Activated CD8-positive, alpha-beta memory T cell treated with anti-CD3 and anti-CD28 coated beads, Interleukin-2, amount 10 ng/mL, durations not matched to agents 7 days and 5 days (primary cell): ENCODE data around the gene CHRM5. TPM values are rescaled to one million over a fixed set of nuclear protein-coding genes. Genes with fewer than 3 reads are reported as not detected.

Experiments
- ATAC-seq: fragments of 150-1000 bp; cut with Tn5 transposase; one replicate; pipeline ENCODE4 v1.10.0; 2021; ENCODE audit warnings: moderate library complexity
- CTCF ChIA-PET: fragments of 350-600 bp; sonication (Branson Sonifier 250); formaldehyde crosslinking; loops from one replicate; lab custom pipeline; 2021; ENCODE audit warnings: antibody characterized with exemption; lab: Charles Lee
- DNase-seq: peaks from one replicate; pipeline ENCODE4 v3.0.0-alpha.2; 2020
- H3K27ac Mint-ChIP-seq: one replicate; pipeline ENCODE4 v1.8.0; 2021; ENCODE audit warnings: mild to moderate bottlenecking, mixed read lengths
- H3K27me3 Mint-ChIP-seq: one replicate; pipeline ENCODE4 v1.8.0; 2021; ENCODE audit warnings: mixed read lengths
- H3K36me3 Mint-ChIP-seq: one replicate; pipeline ENCODE4 v1.8.0; 2021; ENCODE audit warnings: mild to moderate bottlenecking, mixed read lengths
- H3K4me1 Mint-ChIP-seq: one replicate; pipeline ENCODE4 v1.8.0; 2021; ENCODE audit warnings: mixed read lengths
- H3K4me3 Mint-ChIP-seq: one replicate; pipeline ENCODE4 v1.8.0; 2021; ENCODE audit warnings: mild to moderate bottlenecking, moderate library complexity, mixed read lengths
- H3K9me3 Mint-ChIP-seq: one replicate; pipeline ENCODE4 v1.8.0; 2022; ENCODE audit warnings: low read depth, mixed read lengths
- total RNA-seq, 2 experiments: library from RNA; stranded (reverse); gene quantifications; one replicate each; pipeline ENCODE4 v1.2.3, GENCODE V29; 2021

Gene CHRM5
- total RNA-seq, 2 experiments from 2014 or later: not detected

DNA sequence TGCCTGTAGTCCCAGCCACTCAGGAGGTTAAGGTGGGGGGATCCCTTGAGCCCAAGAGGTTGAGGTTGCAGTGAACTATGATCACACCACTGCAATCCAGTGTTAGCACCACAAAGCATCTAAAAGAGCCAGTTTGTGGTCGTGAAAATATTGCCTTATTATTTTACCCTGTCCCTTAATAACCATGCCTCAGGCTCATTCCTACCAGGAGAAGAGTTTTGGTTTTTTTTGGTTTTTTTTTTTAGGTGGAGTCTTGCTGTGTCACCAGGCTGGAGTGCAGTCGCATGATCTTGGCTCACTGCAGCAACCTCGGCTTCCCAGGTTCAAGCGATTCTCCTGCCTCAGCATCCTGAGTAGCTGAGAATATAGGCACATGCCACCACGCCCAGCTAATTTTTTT, 88.6 kb downstream of the CHRM5 start:
- Mint-ChIP-seq H3K27me3 (no peaks in the 10 kb centered on the region), H3K4me3 (no peak overlapping the region), H3K36me3 (no peaks in the 10 kb centered on the region), H3K4me1 (peaks cover 3% of the 10 kb centered on the region), H3K27ac (no peak overlapping the region), H3K9me3 (no peaks in the 10 kb centered on the region)
- CTCF ChIA-PET: no interaction called here
- DNase-seq: no peak
- ATAC-seq: no peak

DNA sequence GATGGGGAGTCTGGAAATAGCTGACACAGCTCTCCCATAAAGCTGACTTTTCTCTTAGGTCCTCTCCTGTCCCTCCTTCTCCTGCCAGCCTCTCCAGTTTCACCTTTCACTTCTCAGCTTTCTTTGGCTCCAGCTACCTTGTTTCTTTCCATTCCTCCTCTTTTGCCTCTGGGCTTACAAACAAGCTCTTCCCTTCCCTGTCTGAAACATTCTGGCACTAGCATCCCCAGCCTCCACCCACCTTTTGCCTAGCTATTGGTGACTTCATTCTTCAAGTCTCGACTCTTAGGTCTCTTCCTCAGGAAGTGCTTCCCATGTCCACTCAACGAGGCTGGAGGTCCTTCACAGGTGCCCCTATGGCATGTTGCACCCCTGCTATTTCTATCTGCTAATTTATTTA, 91.2 kb downstream of the CHRM5 start:
- Mint-ChIP-seq H3K27me3 (no peaks in the 10 kb centered on the region), H3K4me1 (peaks cover 21% of the 10 kb centered on the region), H3K36me3 (no peaks in the 10 kb centered on the region), H3K9me3 (no peaks in the 10 kb centered on the region), H3K27ac (no peak overlapping the region), H3K4me3 (no peak overlapping the region)
- DNase-seq: no peak
- CTCF ChIA-PET: interaction anchor here (0.6 to 6.0 kb wide), 3 partner anchors 151 to 937 kb away, joined by 3 to 60 read pairs (median 4); partner anchors contain the start of gene KATNBL1
- no peak for ATAC-seq

DNA sequence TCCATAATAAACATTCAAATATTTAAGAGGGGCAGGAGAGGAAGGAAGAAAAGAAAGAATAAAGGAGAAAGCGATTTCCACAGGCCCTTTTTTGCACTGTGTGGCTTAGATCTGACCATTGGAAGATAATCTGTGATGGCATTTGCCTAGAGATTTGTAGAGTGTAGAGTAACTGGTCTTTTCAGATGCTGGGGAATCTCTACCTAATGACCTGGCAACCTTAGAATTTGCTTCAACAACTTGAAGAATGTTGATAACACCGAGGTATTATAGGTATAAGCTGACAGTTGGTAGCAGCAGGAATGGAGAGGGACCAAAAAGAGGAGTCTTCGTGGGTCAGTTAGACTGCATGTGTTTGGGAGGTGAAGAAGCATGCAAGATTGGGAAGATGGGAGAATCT, 91.6 kb downstream of the CHRM5 start:
- Mint-ChIP-seq H3K9me3 (no peaks in the 10 kb centered on the region), H3K27ac (no peak overlapping the region), H3K4me1 (peaks cover 24% of the 10 kb centered on the region), H3K4me3 (no peak overlapping the region), H3K36me3 (no peaks in the 10 kb centered on the region), H3K27me3 (no peaks in the 10 kb centered on the region)
- no peak for ATAC-seq
- CTCF ChIA-PET: interaction anchor here (1.3 to 6.0 kb wide), 3 partner anchors 49 to 181 kb away, joined by 4 to 60 read pairs (median 7); partner anchors contain the start of gene KATNBL1
- DNase-seq: no peak

DNA sequence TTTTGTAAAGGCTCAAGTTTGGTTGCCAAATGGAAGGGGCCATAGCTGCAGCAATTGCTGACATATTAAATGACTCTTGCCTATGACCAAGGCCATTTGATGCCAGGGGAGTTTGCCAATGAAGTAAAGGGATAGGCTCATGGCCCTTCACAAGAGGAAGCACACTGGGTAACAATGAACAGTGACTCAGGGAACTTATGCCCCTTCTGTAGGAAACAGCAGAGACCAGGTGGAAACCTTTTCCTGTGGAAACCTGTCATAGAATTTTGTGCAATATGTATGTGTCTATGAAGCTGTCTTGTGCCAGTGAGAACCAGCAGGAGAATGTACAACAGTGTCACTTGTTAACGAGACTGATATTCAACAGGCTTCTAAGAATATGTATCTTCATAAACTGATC, 96.1 kb downstream of the CHRM5 start:
- Mint-ChIP-seq H3K27ac (no peak overlapping the region), H3K9me3 (no peaks in the 10 kb centered on the region)

DNA sequence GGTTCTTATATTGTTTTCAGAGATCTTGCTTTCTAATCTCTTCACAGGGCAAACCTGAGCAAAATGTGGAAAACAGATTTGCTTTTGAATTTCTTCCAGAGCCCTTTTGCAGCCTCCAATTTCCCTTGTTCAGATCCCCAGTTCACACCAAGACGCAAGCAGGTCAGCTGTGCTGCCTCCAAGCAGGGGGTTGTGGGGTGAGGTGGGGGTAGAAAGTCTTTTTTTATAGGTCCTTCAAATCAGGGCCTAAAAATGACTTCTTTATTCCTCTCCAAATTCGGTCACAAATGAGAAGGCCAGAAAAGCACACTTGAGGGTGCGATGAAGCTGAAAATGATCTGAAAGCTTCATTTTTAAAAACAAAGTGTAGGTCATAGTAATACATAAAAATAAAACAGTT, 97.0 kb downstream of the CHRM5 start:
- no peaks in the 10 kb centered on the region for H3K9me3 Mint-ChIP-seq
- DNase-seq (no peak), ATAC-seq (no peak)
- no peak overlapping the region for H3K27ac Mint-ChIP-seq
- CTCF ChIA-PET: interaction anchor here (1.2 kb wide), 1 partner anchor 144 kb away, joined by 6 read pairs; the partner anchor contains the start of gene KATNBL1
- H3K27me3 Mint-ChIP-seq: no peaks in the 10 kb centered on the region
- no peak overlapping the region for H3K4me3 Mint-ChIP-seq
- H3K4me1 Mint-ChIP-seq: peaks cover 24% of the 10 kb centered on the region
- H3K36me3 Mint-ChIP-seq: no peaks in the 10 kb centered on the region

More for the DNA sequence above, 96.1 kb downstream of the CHRM5 start:
- Mint-ChIP-seq H3K4me1 (peaks cover 24% of the 10 kb centered on the region), H3K4me3 (no peak overlapping the region), H3K27me3 (no peaks in the 10 kb centered on the region), H3K36me3 (no peaks in the 10 kb centered on the region)
- CTCF ChIA-PET: interaction anchor here (6.0 kb wide), 1 partner anchor 146 kb away, joined by 60 read pairs; the partner anchor contains the start of gene KATNBL1
- peak; percentile 9 for ATAC-seq
- DNase-seq: no peak

DNA sequence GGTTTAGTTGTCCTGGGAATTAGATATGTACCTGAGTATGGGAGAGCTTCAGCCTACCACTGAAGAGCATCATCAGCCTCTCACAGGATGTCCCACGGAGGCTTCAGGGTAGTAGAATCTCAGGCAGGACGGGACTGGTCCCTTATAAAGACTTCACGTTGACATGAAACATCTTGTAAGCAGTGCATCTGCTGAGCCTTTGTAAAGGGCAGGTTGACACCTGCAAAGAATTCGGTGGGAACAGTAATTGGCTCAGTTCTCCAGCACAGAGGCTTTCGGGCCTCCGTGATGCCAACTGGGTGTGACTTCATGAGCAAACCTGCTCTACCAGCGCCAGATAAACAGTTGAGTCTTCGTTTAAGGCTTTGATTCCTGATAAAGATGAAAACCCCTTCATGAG, 97.6 kb downstream of the CHRM5 start:
- no peak for DNase-seq
- Mint-ChIP-seq H3K36me3 (no peaks in the 10 kb centered on the region), H3K4me3 (no peak overlapping the region), H3K9me3 (no peaks in the 10 kb centered on the region), H3K27me3 (no peaks in the 10 kb centered on the region), H3K27ac (no peak overlapping the region), H3K4me1 (peaks cover 24% of the 10 kb centered on the region)
- no peak for ATAC-seq
- CTCF ChIA-PET: interaction anchor here (1.2 kb wide), 1 partner anchor 144 kb away, joined by 6 read pairs; the partner anchor contains the start of gene KATNBL1

DNA sequence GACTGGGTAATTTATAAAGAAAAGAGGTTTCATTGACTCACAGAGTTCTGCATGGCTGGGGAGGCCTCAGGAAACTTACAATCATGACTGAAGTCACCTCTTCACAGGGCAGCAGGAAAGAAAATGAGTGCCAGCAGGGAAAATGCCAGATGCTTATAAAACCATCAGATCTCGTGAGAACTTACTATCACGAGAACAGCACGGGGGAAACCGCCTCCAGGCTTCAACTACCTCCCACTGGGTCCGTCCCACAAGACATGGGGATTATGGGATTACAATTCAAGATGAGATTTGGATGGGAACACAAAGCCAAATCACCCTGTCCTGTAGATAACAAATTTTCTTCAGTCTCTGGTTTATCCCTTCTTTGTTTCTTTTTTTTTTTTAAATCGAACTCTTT, 101.7 kb downstream of the CHRM5 start:
- DNase-seq: no peak
- H3K36me3 Mint-ChIP-seq: no peaks in the 10 kb centered on the region
- no peak overlapping the region for H3K27ac Mint-ChIP-seq
- H3K9me3 Mint-ChIP-seq: no peaks in the 10 kb centered on the region
- no peaks in the 10 kb centered on the region for H3K27me3 Mint-ChIP-seq
- H3K4me3 Mint-ChIP-seq: no peak overlapping the region
- no peaks in the 10 kb centered on the region for H3K4me1 Mint-ChIP-seq
- CTCF ChIA-PET: no interaction called here
- ATAC-seq: no peak

DNA sequence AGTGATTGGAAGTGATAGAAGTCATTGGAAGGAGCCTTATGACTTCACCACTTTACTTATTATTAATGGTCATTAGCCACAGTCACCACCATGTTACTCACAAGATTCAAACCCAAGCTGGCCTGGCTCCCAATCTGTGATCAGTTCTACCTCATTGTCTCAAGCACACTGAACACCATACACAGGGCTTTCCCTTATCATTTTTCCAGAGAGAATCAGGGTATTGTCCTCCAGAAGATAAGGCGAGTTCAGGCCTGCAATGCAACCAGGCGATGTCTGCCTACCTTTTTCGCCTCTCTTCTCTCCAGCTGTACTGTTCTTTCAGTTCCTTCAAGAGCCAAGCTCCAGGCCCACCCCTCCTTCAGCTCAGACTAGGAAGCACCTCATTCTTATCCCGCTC, 108.5 kb downstream of the CHRM5 start:
- Mint-ChIP-seq H3K36me3 (peaks cover 3% of the 10 kb centered on the region), H3K9me3 (no peaks in the 10 kb centered on the region), H3K27me3 (no peaks in the 10 kb centered on the region), H3K4me1 (no peaks in the 10 kb centered on the region), H3K27ac (no peak overlapping the region), H3K4me3 (no peak overlapping the region)
- no peak for DNase-seq
- no peak for ATAC-seq
- CTCF ChIA-PET: no interaction called here

DNA sequence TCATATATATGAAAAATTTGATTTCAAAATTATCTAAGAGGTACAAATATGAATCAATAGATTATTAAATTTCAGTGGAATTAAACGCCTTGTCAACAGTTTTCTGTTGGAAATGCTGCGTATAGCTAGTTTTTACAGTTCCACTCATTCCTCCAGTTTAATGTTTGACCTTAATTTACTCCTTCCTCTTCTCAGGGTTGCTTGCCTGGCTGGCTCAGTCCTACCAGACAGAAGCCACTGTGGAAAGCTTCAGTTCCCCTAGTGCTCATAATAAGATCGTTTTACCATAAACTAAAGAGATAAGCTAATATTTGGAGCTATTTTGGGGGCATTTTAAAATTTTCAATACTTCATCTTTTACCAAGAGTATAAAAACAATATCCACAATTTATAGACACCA, 110.6 kb downstream of the CHRM5 start:
- peaks cover 8% of the 10 kb centered on the region for H3K36me3 Mint-ChIP-seq
- no peaks in the 10 kb centered on the region for H3K9me3 Mint-ChIP-seq
- no peak overlapping the region for H3K4me3 Mint-ChIP-seq
- CTCF ChIA-PET: interaction anchor here (1.0 kb wide), 1 partner anchor 131 kb away, joined by 3 read pairs; the partner anchor contains the start of gene KATNBL1
- no peaks in the 10 kb centered on the region for H3K27me3 Mint-ChIP-seq
- no peak for DNase-seq
- ATAC-seq: no peak
- no peak overlapping the region for H3K27ac Mint-ChIP-seq
- H3K4me1 Mint-ChIP-seq: no peaks in the 10 kb centered on the region

DNA sequence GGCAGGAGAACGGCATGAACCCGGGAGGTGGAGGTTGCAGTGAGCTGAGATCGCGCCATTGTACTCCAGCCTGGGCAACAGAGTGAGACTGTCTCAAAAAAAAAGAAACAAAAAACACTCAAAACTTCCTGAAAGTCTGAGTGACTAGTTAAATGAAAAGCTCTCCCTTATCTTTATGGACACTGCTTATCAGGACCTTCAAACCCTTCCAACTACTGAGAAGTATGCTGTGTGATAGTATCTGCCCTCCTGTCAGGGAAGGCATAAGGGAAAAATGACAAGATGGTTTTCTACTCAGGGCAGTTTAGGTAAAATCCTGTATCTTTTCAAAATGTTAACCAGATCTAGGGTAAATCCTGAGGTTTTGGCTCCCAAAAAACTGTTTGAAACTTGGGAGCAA, 111.6 kb downstream of the CHRM5 start:
- ATAC-seq (no peak), DNase-seq (no peak)
- peaks cover 13% of the 10 kb centered on the region for H3K36me3 Mint-ChIP-seq
- no peaks in the 10 kb centered on the region for H3K9me3 Mint-ChIP-seq
- H3K4me1 Mint-ChIP-seq: no peaks in the 10 kb centered on the region
- H3K4me3 Mint-ChIP-seq: no peak overlapping the region
- no peaks in the 10 kb centered on the region for H3K27me3 Mint-ChIP-seq
- H3K27ac Mint-ChIP-seq: no peak overlapping the region
- CTCF ChIA-PET: interaction anchor here (1.3 kb wide), 1 partner anchor 18 kb away, joined by 8 read pairs; no protein-coding TSS in a partner anchor

DNA sequence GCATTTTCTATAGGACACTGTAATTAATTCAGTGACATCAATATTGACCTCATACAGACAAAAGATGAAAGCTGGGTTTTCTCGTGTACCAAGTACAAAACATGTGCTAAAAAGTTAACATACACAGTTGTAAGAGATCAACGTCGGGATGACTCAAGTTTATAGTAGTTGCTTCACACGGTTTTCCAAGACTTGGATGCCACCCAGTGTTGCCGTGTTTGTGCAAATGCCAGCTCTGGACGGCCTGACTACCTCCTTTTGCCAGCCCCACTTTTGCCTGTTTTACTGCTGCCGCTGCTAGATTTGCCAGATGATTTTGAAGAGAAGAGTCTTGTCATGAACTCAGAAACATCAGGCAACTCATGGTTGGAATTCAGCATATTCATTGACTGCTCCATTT, 115.8 kb downstream of the CHRM5 start:
- no peak for DNase-seq
- no peak overlapping the region for H3K4me3 Mint-ChIP-seq
- peaks cover 33% of the 10 kb centered on the region for H3K36me3 Mint-ChIP-seq
- CTCF ChIA-PET: no interaction called here
- no peak for ATAC-seq
- H3K27me3 Mint-ChIP-seq: no peaks in the 10 kb centered on the region
- H3K27ac Mint-ChIP-seq: no peak overlapping the region
- no peaks in the 10 kb centered on the region for H3K9me3 Mint-ChIP-seq
- no peaks in the 10 kb centered on the region for H3K4me1 Mint-ChIP-seq

DNA sequence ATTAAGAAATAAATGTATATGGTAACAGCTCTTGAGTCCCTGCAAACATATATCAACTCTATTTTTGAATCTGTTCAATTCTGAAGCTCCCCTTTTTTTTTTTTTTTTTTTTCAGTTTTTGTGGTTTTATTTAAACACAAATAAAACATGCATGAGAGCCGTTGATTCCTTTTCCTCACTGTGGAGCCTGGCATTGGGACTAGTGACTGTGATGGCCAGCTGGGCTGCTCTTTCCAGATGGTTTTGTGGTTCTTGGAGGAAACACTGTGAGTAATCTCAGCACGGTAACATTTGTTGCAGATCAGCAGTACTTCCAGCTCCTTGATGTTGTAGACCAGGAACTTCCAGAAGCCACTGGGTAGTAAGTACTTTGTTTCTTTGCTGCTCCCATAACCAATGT, 117.4 kb downstream of the CHRM5 start:
- H3K4me3 Mint-ChIP-seq: no peak overlapping the region
- H3K27me3 Mint-ChIP-seq: no peaks in the 10 kb centered on the region
- ATAC-seq: no peak
- H3K4me1 Mint-ChIP-seq: no peaks in the 10 kb centered on the region
- H3K27ac Mint-ChIP-seq: no peak overlapping the region
- CTCF ChIA-PET: interaction anchor here (0.6 kb wide), 1 partner anchor 126 kb away, joined by 3 read pairs; no protein-coding TSS in a partner anchor
- DNase-seq: no peak
- no peaks in the 10 kb centered on the region for H3K9me3 Mint-ChIP-seq
- peaks cover 40% of the 10 kb centered on the region for H3K36me3 Mint-ChIP-seq

DNA sequence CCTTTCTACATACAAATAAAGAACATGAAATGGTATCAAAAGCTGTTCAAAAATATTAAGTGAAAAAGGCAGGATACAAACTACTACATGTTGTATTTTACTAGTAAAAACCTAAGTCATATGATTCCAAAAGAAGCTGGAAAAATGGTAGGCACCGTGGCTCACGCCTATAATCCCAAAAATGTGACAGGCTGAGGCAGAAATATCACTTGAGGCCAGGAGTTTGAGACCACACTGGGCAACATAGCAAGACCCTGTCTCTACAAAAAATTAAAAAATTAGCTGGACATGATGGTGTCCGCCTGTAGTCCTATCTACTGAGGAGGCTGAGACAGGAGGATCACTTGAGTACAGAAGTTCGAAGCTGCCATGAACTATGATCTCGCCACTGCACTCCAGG, 131.6 kb downstream of the CHRM5 start:
- Mint-ChIP-seq H3K9me3 (peaks cover 5% of the 10 kb centered on the region), H3K27ac (peak overlapping the region; percentile 31), H3K36me3 (peaks cover 24% of the 10 kb centered on the region), H3K4me1 (peaks cover 37% of the 10 kb centered on the region), H3K4me3 (peak overlapping the region; percentile 100), H3K27me3 (no peaks in the 10 kb centered on the region)
- ATAC-seq (no peak), DNase-seq (no peak)
- CTCF ChIA-PET: interaction anchor here (2.9 kb wide), 1 partner anchor 110 kb away, joined by 12 read pairs; the partner anchor contains the start of gene KATNBL1
